ENCODE data around the gene LKAAEAR1.

LKAAEAR1 gene

DNA sequence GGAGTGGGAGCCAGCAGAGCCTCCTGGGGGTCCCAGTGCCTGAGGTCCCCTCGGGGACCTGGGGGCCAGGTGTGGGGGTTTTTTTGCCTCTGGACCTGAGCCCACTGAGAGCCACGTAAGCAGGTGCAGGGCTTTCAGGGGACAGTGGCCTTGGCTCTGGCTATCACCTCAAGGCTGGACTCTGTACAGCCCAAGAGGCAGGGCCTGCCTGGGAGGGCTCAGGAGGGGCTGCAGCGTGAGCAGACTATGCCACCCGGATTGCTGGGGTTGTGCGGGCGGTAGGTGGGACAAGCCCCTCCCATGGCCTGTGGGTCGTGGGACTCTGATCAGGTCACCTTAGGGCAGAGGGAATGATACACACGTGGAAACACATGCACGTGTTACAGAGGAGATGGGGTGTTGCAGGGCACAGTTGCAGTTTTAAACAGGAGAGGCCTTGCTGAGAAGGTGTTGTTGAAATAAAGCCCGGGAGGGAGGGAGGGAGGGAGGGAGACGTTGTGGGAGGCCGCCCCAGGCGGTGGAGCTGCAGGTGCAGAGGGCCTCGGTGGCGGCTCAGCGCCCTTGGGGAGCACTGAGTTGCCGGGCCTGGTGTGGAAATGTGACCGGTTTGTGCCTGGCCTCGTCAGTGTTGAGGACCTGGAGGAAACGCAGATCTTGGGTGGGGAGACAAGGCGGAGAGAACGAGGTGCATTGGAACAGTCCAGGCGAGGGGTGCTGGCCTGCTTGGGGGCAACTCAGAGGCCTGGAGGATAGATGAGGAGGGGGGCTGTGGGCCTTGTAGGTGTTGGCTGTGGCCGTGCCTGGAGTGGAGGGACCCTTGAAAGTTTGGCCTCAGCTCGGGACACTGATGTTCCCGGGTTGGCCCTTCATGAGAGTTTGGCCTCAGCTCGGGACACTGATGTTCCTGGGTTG, 18.9 kb downstream of the LKAAEAR1 start:
- no peak for DNase-seq

- DNase-seq, result no peak
Measured at GRCh38 chr20:64064145-64064698, 20.0 kb downstream of the LKAAEAR1 start.

GRCh38 chr20:64063389-64064144, 20.6 kb downstream of the LKAAEAR1 start:
- no peak for DNase-seq

- DNase-seq, result peak; percentile 93
Measured at GRCh38 chr20:64062596-64063388, 21.4 kb downstream of the LKAAEAR1 start, which contains the start of gene TCEA2. Gene TCEA2, plus strand, starts transcription at chr20:64063198. Its CDS starts 115 bp downstream, at chr20:64063313.

DNA sequence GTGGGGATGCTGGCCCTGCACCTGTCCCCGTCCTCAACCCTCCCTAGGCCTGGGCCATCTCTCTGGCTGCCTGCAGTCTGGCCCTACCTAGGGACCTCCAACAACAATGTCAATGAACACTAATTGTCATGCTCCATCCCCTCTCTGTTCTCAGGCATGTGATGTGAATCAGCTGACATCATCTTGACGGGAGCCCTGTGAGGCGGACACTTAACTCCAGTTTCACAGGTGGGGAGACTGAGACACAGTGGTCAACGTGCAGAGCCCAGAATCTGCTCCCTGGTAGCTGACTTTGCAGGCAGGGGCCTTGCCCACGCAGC, 22.0 kb downstream of the LKAAEAR1 start:
- DNase-seq, result no peak

DNA sequence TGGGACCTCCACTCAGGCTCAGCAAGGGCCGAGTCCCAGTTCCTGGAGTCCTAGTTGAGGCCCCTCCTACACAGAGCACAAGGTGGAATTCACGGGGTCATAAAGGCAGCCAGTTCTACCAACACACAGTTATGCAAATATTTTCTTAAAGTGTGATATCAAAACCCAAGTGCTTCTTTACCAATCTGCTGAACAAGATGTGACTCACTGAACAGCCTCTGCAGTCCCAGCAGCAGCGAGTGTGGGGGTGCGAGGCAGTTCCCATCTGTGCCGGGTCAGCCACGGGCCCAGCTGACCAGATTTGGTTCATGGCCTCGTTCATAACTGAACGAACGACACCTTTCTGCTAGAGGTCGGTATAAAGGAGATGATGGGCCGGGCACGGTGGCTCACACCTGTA, 25.7 kb downstream of the LKAAEAR1 start:
- no peak for DNase-seq

GRCh38 chr20:64057628-64058498, 26.3 kb downstream of the LKAAEAR1 start:
- peak; percentile 77 to 79 for DNase-seq

GRCh38 chr20:64056889-64057627, 27.1 kb downstream of the LKAAEAR1 start:
- no peak for DNase-seq

GRCh38 chr20:64056639-64056888, 27.6 kb downstream of the LKAAEAR1 start:
- DNase-seq, result no peak

GRCh38 chr20:64055893-64056638, 28.1 kb downstream of the LKAAEAR1 start:
- no peak for DNase-seq

GRCh38 chr20:64055396-64055892, 28.8 kb downstream of the LKAAEAR1 start:
- no peak for DNase-seq

DNA sequence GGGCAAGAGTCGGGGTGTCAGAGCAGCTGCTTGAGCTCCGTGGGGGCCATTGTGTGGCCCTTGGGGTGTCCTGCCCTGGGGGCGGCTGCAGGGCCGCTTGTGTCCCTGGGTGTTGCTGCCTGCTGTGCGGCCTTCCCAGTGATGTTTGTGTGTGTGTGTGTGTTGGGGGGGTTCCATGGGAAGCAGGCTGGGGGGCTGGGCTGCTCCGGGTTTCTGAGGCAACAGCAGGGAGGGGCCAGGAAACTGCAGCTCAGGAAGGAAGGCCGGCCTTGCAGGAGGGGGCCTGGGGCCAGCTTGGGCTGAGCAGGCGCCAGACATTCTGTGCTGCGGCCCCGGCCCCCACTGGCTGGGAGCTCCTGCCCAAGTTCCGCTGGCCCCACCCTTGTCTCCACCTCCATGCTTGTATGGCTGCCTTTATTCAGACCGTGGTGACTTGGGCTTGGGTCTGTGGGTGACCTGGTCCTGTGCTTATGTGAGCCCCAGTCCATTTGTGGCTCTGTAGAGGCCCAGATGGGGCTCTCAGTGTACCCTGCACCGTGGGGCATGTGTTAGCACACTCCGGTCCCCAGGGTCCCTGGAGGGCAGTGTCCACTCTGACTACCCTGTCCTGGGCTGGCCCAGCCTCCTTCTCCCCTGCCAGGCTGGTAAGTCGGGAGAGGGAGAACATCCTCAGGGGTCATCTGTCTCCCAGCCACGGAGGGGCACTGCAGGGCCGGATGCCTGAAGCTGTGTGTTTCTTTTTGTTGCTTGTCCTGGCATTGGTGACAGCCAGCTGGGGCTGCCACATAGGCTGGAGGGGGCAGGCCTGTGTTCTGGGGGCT, 30.1 kb downstream of the LKAAEAR1 start:
- no peak for DNase-seq

DNA sequence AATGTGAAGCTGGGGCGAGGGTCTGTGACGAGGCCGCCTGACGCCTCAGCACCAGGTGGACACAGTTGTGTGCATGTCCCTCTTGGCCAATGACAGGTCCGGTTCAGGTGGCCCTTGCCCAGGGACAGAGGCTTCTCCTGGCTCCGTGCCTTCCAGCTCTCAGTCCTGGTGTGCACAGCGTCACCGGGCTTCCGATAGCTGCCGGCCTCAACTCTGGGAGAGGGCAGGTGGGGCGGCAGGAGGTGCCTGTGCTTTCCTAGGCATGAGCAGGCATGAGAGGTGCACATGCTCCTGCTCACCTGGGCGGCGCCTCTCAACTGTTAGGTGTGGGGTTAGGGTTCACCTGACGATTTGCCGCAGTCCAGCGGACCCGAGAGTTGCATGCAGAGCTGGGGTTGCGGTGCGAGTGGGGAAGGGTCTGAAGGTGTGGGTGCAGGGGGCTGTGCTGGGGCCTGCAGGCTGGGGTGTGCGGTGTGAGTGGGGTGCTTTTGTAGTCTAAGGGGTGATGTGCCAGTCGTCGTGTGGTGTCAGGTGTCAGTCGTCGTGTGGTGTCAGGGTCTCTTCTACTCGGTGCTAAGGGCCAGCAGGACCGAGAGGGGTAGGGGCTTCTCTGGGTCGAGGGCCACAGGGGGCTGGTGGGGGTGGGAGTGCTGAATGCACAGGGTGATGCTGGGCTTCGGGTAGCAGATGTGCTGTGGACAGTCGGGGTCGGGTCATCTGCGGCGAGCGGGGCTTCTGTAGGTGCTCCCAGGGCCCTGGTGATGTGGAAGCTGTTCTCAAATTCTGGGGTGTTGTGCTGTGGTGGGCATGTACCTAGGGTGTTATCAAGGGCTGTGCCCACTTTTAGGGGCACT, 31.0 kb downstream of the LKAAEAR1 start:
- no peak for DNase-seq

DNA sequence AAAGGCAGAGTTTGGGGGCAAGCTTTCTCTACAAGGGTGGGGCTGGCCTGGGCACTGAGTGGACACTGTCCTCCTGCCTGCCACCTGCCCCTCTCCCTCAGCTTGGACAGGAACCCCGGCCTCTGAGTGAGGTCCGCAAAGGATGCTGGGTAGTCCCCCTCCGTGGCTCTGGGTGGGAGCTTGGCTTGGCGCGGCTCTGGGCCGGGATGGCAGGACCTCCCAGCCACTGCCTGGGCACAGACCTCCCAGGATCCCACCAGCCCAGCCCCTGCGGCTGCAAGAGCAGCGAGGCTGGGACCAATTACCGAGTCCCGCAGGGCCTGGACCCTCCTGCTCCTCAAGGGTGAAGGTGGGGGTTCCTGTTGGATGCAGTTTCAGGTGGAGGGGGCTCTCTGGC, 31.9 kb downstream of the LKAAEAR1 start:
- DNase-seq, result no peak

DNA sequence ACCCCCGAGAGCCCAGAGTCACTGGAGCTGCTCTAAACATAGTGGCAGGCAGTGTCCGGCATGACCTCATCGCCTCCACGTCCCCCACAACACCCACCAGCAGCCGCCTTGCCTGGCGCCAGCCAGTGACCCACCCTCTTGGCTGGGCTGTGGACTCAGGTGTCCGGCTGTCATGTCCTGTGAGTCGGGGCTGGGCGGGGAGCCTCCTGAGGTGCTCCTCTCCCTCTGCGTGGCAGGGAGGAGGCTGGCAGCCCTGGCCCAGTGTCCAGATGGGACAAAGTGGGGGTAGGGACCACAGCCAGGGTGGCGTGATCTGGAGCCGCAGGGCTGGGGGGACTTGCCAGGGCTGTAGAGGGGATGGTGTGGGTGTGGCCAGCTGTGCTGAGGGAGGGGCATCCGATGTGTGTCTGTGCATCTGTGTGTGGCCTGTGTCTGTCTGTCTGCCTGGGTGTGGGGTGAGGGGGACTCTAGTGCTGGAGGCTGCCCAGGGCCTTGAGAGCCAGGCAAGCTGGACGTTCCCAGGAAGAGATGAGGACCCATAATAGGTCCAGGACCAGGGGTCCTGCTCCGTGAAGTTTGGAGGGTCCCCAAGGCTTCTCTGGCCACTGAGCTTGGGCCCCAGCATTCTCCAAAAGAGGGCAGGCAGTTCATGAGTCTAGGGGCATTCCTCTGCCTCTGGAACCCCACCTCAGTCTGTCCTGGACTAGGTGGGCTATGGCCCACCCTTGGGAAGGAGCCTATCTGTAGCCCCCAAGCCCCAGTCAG, 32.5 kb downstream of the LKAAEAR1 start:
- DNase-seq, result no peak

- DNase-seq, result no peak
Measured at GRCh38 chr20:64051033-64051452, 33.2 kb downstream of the LKAAEAR1 start.

DNA sequence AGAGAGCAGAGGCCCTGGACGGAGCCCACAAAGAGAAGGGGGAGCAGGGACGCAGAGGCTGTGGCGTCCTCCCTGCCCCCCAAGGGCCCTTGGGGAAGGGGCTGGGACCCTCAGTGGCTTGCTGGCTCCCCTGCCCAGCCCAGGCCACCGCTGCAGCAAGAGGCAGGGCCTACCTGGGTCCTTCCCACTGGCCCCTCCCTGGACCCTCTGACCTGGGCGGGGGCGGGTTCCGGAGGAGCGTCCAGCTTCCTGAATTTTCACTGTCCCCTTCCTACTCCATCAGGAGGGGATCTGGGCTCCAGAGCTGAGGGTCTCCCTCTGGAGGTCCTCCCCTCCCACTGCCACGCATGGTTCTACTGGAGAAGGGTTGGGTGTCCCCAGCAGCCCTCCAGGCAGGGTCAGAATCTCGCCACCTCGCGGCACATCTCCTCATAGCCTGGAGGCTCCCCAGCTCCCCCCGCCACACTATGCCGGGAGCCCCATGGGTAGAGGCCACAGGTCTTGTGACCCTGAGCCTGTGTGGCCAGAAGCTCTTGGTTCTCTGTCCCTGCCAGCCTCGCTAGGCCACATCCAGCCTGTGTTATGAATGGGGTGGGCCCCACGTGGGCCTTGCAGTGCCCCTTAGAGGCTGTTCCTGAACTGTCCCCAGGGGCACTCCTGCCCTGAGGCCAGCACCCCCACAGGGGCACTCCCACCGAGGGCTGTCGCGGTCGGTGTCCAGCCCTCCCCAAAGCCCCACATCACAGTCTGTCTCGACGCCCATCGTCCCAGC, 33.8 kb downstream of the LKAAEAR1 start:
- no peak for DNase-seq
